Karpas-422 (cell line): ENCODE data around the gene LEF1. TPM values are rescaled to one million over a fixed set of nuclear protein-coding genes. Genes with fewer than 3 reads are reported as not detected.

Experiments
- DNase-seq: peaks from one replicate; pipeline ENCODE4 v3.0.0-alpha.2; 2015
- H2AFZ ChIP-seq: fragments of 200-600 bp; sonication (generic); 2 replicates; pipeline ENCODE4 v1.6.1; 2014; ENCODE audit warnings: antibody characterized with exemption, low read length, mixed read lengths
- H3K27ac ChIP-seq: fragments of 200-600 bp; sonication (generic); 2 replicates; pipeline ENCODE4 v1.5.1; 2014; ENCODE audit warnings: mild to moderate bottlenecking, low read length, moderate library complexity
- H3K27me3 ChIP-seq: fragments of 200-600 bp; sonication (generic); 2 replicates; pipeline ENCODE4 v1.6.1; 2014; ENCODE audit warnings: low read length, mixed read lengths
- H3K36me3 ChIP-seq: fragments of 200-600 bp; sonication (generic); 2 replicates; pipeline ENCODE4 v1.6.1; 2014; ENCODE audit warnings: low read length, mixed read lengths; ENCODE audit not compliant: insufficient read depth
- H3K4me1 ChIP-seq: fragments of 200-600 bp; sonication (generic); 2 replicates; pipeline ENCODE4 v1.6.1; 2014; ENCODE audit warnings: mild to moderate bottlenecking, low read length, mixed read lengths
- H3K4me2 ChIP-seq: fragments of 200-600 bp; sonication (generic); 2 replicates; pipeline ENCODE4 v1.6.1; 2014; ENCODE audit warnings: low read length, low read depth, mild to moderate bottlenecking; ENCODE audit not compliant: poor library complexity, severe bottlenecking
- H3K4me3 ChIP-seq: fragments of 200-600 bp; sonication (generic); 2 replicates; pipeline ENCODE4 v1.5.1; 2014; ENCODE audit warnings: mild to moderate bottlenecking, antibody characterized with exemption, low read length, mixed read lengths
- H3K79me2 ChIP-seq: fragments of 200-600 bp; sonication (generic); 2 replicates; pipeline ENCODE4 v1.6.1; 2014; ENCODE audit warnings: mild to moderate bottlenecking, low read length, mixed read lengths
- H3K9ac ChIP-seq: fragments of 200-600 bp; sonication (generic); 2 replicates; pipeline ENCODE4 v1.6.0; 2014; ENCODE audit warnings: low read length
- H3K9me2 ChIP-seq: fragments of 200-600 bp; sonication (generic), shearing (Covaris generic); replicated peaks from 2 replicates; pipeline ENCODE4 v1.6.0; 2014; ENCODE audit warnings: mild to moderate bottlenecking, low read length, moderate library complexity; ENCODE audit not compliant: insufficient read depth
- H3K9me3 ChIP-seq: fragments of 300-700, 200-600 bp; sonication (generic); 2 replicates; pipeline ENCODE4 v1.6.1; 2014; ENCODE audit warnings: low read length, mixed read lengths
- H4K20me1 ChIP-seq: fragments of 200-600 bp; sonication (generic); 2 replicates; pipeline ENCODE4 v1.6.1; 2014; ENCODE audit warnings: mild to moderate bottlenecking, antibody characterized with exemption, low read length, low read depth; ENCODE audit not compliant: insufficient read depth
- total RNA-seq: library from RNA; depleted of rRNA; stranded (reverse); fragments of >200 nt; shearing (Covaris generic); gene quantifications from 2 replicates; pipeline ENCODE4 v1.2.3, GENCODE V29; 2014; ENCODE audit warnings: low replicate concordance

Gene LEF1
- total RNA-seq, 1 experiment from 2014 or later = not detected

DNA sequence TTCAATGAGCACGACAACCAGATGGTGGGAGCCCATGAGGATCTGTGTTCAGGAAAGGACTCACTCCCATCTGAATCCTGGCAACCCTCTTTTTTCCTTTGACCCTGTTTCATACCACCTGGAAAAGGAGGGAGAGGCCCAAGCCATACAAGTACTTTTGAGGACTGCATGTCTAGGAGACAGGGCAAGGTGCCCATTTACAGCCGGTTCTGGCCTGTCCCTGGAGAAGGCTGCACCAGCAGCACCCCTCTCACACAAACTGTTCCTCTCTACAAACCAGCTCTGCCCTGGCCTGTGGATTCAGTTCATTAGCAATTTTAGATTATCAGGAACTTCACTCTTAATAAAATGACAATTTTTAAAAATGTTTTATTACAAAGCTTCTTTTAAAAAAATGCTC, 121.5 kb downstream of the LEF1 start:
- no peaks in the 10 kb centered on the region for H4K20me1 ChIP-seq
- H3K9ac ChIP-seq = no peak overlapping the region
- H3K79me2 ChIP-seq = no peaks in the 10 kb centered on the region
- no peak for DNase-seq
- H3K4me3 ChIP-seq = no peak overlapping the region
- no peaks in the 10 kb centered on the region for H3K27me3 ChIP-seq
- no peaks in the 10 kb centered on the region for H3K4me1 ChIP-seq
- H2AFZ ChIP-seq = no peak overlapping the region
- H3K9me3 ChIP-seq = no peaks in the 10 kb centered on the region
- no peaks in the 10 kb centered on the region for H3K9me2 ChIP-seq
- no peaks in the 10 kb centered on the region for H3K36me3 ChIP-seq
- H3K27ac ChIP-seq = no peak overlapping the region
- no peak overlapping the region for H3K4me2 ChIP-seq

DNA sequence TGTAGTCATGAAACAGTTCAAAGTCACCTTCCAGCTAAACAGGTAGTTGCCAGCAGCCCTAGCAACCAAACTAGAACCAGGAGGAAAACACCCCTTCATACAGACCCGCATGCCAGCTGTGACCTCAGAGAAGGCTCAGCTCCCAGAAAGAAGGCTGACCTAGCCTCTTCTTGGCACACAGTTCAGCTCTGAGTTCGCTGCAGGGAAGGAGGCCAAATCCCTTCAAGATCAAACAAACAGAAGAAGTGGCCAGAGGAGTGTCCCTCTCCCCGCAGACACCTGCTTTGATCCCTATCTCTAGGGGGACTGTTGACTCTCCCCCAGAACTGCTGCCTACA, 123.1 kb downstream of the LEF1 start:
- H3K27ac ChIP-seq = no peak overlapping the region
- H4K20me1 ChIP-seq = no peaks in the 10 kb centered on the region
- H3K36me3 ChIP-seq = no peaks in the 10 kb centered on the region
- no peak overlapping the region for H2AFZ ChIP-seq
- H3K27me3 ChIP-seq = no peaks in the 10 kb centered on the region
- no peaks in the 10 kb centered on the region for H3K4me1 ChIP-seq
- no peak for DNase-seq
- H3K4me3 ChIP-seq = no peak overlapping the region
- H3K9me2 ChIP-seq = no peaks in the 10 kb centered on the region
- H3K79me2 ChIP-seq = no peaks in the 10 kb centered on the region
- no peak overlapping the region for H3K9ac ChIP-seq
- no peaks in the 10 kb centered on the region for H3K9me3 ChIP-seq
- H3K4me2 ChIP-seq = no peak overlapping the region

DNA sequence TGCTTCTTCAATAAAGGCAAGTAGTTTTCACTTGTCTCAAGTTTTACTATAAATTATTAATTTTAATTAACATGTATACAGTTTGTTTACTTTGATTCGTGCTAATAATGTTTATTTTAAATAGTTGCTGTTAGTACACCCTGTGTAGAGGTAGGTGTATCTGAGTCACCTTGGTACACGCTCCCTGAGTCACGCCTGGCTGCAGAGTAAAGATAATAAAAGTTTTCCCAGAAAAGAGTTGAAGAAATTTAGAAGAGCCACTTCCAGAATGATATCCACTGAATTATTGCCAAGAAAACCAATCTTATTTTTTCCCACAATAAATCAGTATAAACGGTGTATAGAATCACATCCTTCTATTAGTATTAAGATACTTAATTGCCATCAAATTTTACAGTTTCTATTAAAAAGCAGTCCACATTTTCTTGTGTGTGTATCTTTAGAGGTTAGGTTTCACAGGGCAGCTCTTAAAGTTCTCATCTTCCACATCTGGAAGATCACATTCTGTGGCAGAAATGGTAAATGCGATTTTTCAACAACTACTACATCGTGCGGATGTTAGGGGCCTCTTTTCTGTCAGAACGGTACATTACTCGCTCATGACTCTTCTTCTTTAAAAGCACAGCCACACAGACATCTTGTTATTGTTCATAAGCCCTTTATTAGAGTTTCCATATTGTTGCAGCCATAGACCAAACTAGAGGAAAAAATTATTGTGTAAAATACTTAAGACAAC, 123.6 kb downstream of the LEF1 start:
- H3K79me2 ChIP-seq = no peaks in the 10 kb centered on the region
- H3K9me3 ChIP-seq = no peaks in the 10 kb centered on the region
- H3K4me3 ChIP-seq = no peak overlapping the region
- H2AFZ ChIP-seq = no peak overlapping the region
- H3K27me3 ChIP-seq = no peaks in the 10 kb centered on the region
- no peak overlapping the region for H3K9ac ChIP-seq
- no peaks in the 10 kb centered on the region for H3K4me1 ChIP-seq
- H3K27ac ChIP-seq = no peak overlapping the region
- DNase-seq = no peak
- H4K20me1 ChIP-seq = no peaks in the 10 kb centered on the region
- no peak overlapping the region for H3K4me2 ChIP-seq
- H3K9me2 ChIP-seq = no peaks in the 10 kb centered on the region
- no peaks in the 10 kb centered on the region for H3K36me3 ChIP-seq

DNA sequence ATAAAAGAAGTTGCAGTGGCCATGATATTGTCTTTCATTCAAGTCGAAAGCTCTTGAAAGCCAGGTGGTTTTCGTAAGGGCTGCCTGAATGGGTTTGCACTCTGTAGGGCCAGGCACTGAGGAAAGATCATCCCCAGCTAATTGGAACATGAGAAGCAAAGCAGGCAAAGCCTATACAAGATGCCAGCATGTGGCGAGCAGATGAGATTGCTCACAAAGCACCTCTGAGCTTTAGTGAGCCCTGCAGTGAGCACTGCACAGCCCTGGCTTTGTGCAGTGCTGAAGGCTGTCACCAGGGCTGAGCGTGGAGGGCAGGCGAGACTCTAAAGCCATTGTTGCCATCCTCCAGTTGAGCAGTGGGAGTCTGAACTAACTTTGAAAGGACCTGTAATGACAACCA, 125.2 kb downstream of the LEF1 start:
- H3K4me3 ChIP-seq = no peak overlapping the region
- H3K4me2 ChIP-seq = no peak overlapping the region
- no peaks in the 10 kb centered on the region for H3K9me3 ChIP-seq
- H3K79me2 ChIP-seq = no peaks in the 10 kb centered on the region
- no peaks in the 10 kb centered on the region for H3K27me3 ChIP-seq
- no peaks in the 10 kb centered on the region for H3K9me2 ChIP-seq
- no peaks in the 10 kb centered on the region for H4K20me1 ChIP-seq
- DNase-seq = no peak
- H3K27ac ChIP-seq = no peak overlapping the region
- no peak overlapping the region for H2AFZ ChIP-seq
- H3K36me3 ChIP-seq = no peaks in the 10 kb centered on the region
- H3K4me1 ChIP-seq = no peaks in the 10 kb centered on the region
- no peak overlapping the region for H3K9ac ChIP-seq

DNA sequence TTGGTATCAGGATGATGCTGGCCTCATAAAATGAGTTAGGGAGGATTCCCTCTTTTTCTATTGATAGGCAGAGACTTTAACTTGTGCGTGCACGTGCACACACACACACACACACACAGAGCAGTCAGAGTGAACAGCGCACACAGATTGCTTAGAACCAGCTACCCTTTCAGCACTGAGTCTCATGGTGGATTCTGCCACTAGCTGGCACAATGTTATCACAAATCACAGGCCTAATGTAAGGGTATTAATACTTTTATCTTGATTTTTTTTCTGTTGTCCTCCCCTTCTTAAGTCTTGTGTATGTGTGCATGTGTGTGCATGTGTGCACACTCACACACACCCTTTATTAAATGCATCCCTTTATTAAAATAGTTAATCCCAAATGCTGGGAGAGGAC, 125.8 kb downstream of the LEF1 start:
- H2AFZ ChIP-seq = no peak overlapping the region
- H4K20me1 ChIP-seq = no peaks in the 10 kb centered on the region
- no peak overlapping the region for H3K4me3 ChIP-seq
- DNase-seq = no peak
- no peaks in the 10 kb centered on the region for H3K9me3 ChIP-seq
- H3K27me3 ChIP-seq = no peaks in the 10 kb centered on the region
- no peaks in the 10 kb centered on the region for H3K79me2 ChIP-seq
- no peak overlapping the region for H3K9ac ChIP-seq
- no peak overlapping the region for H3K27ac ChIP-seq
- no peaks in the 10 kb centered on the region for H3K4me1 ChIP-seq
- no peaks in the 10 kb centered on the region for H3K36me3 ChIP-seq
- no peak overlapping the region for H3K4me2 ChIP-seq
- no peaks in the 10 kb centered on the region for H3K9me2 ChIP-seq

DNA sequence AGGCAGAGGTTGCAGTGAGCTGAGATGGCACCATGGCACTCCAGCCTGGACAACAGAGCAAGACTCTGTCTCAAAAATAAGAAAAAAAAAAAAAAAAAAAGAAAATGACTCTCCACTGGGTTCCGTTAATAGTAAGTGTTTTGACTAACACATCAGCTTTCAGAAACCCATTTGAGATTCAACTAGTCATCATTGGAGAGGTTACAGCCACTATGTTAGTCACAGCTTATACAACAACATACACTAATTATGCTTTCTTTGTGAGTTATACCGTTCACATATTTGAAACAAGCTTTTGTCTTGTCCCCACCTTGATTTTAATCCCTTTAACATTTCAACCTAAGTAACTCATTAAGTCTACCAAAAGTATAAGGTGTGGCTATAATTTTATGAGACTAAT, 130.8 kb downstream of the LEF1 start:
- H3K36me3 ChIP-seq = peaks cover 2% of the 10 kb centered on the region; the same call in 1 of the 2 replicates
- H3K9me2 ChIP-seq = no peaks in the 10 kb centered on the region
- H3K27me3 ChIP-seq = no peaks in the 10 kb centered on the region
- H3K79me2 ChIP-seq = no peaks in the 10 kb centered on the region
- no peaks in the 10 kb centered on the region for H3K9me3 ChIP-seq
- no peak overlapping the region for H3K4me3 ChIP-seq
- H3K9ac ChIP-seq = no peak overlapping the region
- DNase-seq = no peak
- H4K20me1 ChIP-seq = no peaks in the 10 kb centered on the region
- no peak overlapping the region for H3K27ac ChIP-seq
- no peak overlapping the region for H3K4me2 ChIP-seq
- H3K4me1 ChIP-seq = no peaks in the 10 kb centered on the region
- H2AFZ ChIP-seq = no peak overlapping the region

DNA sequence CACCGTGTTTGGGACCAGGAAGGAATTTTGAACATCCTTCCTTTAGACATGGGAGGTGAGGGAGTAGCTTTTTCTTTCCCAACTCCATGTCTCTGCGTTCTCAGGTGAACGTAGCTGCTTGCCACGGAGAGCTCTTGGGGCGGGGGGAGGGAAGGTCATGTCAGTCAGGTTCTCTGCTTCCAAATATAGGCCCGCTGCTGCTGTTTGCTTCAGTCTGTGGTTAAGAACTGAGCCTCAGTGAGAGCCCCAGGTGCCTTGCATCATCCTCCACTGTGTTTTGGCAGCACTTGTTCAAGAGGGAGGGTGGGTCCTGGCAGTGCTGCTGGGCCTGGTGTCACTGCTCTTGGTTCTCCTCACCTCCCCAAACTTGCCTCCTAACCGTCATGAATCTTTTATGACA, 132.5 kb downstream of the LEF1 start:
- H3K4me2 ChIP-seq = no peak overlapping the region
- no peaks in the 10 kb centered on the region for H3K79me2 ChIP-seq
- no peaks in the 10 kb centered on the region for H3K9me2 ChIP-seq
- no peak for DNase-seq
- no peak overlapping the region for H3K9ac ChIP-seq
- H2AFZ ChIP-seq = no peak overlapping the region
- H3K36me3 ChIP-seq = peaks cover 2% of the 10 kb centered on the region; the same call in 1 of the 2 replicates
- no peaks in the 10 kb centered on the region for H3K9me3 ChIP-seq
- H4K20me1 ChIP-seq = no peaks in the 10 kb centered on the region
- no peak overlapping the region for H3K27ac ChIP-seq
- no peaks in the 10 kb centered on the region for H3K4me1 ChIP-seq
- no peaks in the 10 kb centered on the region for H3K27me3 ChIP-seq
- no peak overlapping the region for H3K4me3 ChIP-seq

DNA sequence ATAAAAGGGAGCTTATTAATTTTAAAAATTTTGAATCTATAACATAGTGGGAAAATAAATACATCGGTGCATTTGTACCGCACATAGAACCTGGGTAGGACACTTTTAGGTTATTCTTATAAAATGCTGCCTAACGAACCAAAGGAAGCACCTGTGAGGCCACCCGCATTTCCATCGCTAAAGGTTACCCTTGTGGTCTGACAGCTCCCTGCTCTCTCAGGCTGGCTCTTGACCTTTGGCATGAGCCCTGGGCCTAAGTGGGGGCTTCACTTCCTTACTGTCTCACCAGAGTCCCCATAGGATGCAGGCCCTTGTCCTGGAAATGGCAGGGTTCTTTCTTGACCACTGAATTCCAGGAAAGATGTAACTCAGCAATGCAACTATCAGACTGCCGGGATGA, 133.0 kb downstream of the LEF1 start:
- H3K9me3 ChIP-seq = no peaks in the 10 kb centered on the region
- H3K9ac ChIP-seq = no peak overlapping the region
- no peaks in the 10 kb centered on the region for H3K27me3 ChIP-seq
- no peak overlapping the region for H3K4me3 ChIP-seq
- no peak for DNase-seq
- H3K4me2 ChIP-seq = no peak overlapping the region
- H3K79me2 ChIP-seq = no peaks in the 10 kb centered on the region
- H3K4me1 ChIP-seq = no peaks in the 10 kb centered on the region
- H3K27ac ChIP-seq = no peak overlapping the region
- H2AFZ ChIP-seq = no peak overlapping the region
- H4K20me1 ChIP-seq = no peaks in the 10 kb centered on the region
- peaks cover 5% of the 10 kb centered on the region; the same call in 1 of the 2 replicates for H3K36me3 ChIP-seq
- H3K9me2 ChIP-seq = no peaks in the 10 kb centered on the region
